H7 (cell line): ENCODE results near the gene CTNNA3. TPM values are rescaled to one million over a fixed set of nuclear protein-coding genes. Genes with fewer than 3 reads are reported as not detected.

Source experiments
- DNase-seq: peaks from one replicate; pipeline ENCODE4 v3.0.0; 2012
- H3K27me3 ChIP-seq: 2 replicates; pipeline ENCODE4 v1.6.0; 2011; ENCODE audit warnings: mild to moderate bottlenecking, low read length; ENCODE audit not compliant: control insufficient read depth, insufficient read depth
- H3K36me3 ChIP-seq: replicated peaks from 2 replicates; pipeline ENCODE4 v1.5.1; 2011; ENCODE audit warnings: low read length; ENCODE audit not compliant: control insufficient read depth, insufficient read depth
- H3K4me3 ChIP-seq: 2 replicates; pipeline ENCODE4 v1.5.1; 2011; ENCODE audit warnings: low read depth, mild to moderate bottlenecking, control low read depth, low read length, moderate library complexity; ENCODE audit not compliant: insufficient read depth
- total RNA-seq: library from RNA; depleted of rRNA; stranded (reverse); fragments of >200 nt; shearing (Covaris generic); gene quantifications from 2 replicates; pipeline ENCODE4 v1.2.3, GENCODE V29; 2014

CTNNA3 gene
- total RNA-seq, 1 experiment from 2014 or later = 10.6 TPM

DNA sequence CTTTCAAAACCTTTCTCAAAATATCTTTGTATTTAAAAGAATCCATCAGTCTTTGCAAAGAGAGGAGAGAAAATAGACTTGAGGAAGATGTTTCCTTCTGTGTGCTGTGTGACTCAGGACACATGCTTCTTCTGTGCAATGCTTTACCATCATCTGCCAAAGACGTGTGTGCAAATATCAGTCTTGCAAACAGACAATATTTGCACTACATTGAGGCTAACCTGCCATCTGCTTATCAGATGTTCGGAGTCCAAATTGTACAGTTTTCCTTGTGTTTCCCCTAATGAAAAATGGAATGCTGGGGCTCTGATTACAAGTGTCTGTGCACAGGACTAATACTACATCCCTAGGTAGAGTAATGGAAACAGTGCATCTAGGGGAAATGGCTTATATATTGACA lies 1123.3 kb downstream of the CTNNA3 start:
- H3K4me3 ChIP-seq = no peak overlapping the region
- no peaks in the 10 kb centered on the region for H3K36me3 ChIP-seq
- H3K27me3 ChIP-seq = no peaks in the 10 kb centered on the region
- no peak for DNase-seq

DNA sequence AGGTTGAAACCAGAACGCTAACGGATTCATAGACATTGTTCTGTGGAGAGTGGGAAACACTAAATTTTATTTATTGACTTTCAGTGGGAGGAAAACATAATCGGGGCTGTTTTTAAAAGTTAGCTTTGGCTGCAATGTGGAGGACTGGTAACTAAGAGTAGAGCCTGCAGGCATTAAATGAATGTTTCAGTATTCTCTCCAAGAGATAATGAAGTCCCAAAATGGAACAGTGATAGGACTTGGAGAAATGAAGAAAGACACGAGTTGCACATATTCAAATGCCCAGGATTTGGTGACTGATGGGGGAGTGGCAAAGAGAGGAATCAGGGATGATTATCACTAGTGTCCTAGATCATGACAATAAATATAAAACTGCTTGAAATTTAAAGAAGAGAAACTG lies 1130.0 kb downstream of the CTNNA3 start:
- no peak for DNase-seq
- H3K36me3 ChIP-seq = no peaks in the 10 kb centered on the region
- H3K27me3 ChIP-seq = no peaks in the 10 kb centered on the region
- no peak overlapping the region for H3K4me3 ChIP-seq

DNA sequence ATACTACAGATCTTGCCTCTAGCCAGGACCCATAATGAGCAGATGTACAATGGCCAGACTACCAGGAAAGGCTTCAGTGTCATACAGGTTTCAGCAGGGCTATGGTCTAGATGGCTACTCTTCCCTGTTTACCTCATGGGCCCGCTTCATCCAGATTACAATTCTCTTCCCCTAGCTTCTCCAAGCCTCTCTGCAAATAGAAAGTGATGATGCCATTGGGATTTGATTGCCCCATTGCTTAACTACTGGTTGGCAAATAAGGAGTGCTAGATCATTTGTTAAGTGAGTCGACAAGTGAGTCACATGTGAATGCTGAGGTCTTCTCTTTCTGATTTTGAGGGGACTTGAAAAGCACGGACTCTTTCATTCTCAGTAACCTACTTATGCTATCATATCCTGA lies 1131.7 kb downstream of the CTNNA3 start:
- no peaks in the 10 kb centered on the region for H3K27me3 ChIP-seq
- H3K36me3 ChIP-seq = no peaks in the 10 kb centered on the region
- no peak overlapping the region for H3K4me3 ChIP-seq
- no peak for DNase-seq

DNA sequence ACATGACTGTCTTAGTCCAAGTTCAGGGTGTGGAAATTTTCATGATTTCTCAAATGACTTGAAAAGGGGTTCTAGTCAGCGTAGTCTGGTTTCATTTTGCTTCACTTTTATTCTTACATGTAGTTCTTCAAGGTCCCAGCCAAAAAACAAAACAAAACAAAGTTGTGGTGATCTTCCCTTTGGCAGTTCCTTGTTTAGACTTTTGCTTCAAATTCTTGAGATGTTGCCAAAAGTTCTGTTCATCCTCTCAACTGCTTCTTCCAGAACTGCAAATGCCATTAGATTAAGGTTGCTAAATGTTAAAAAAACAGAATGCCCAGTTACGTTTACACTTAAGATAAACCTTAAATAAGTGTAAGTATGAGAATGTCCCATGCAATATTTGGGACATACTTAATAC lies 1140.9 kb downstream of the CTNNA3 start:
- Histone ChIP-seq H3K36me3 (no peaks in the 10 kb centered on the region), H3K4me3 (no peak overlapping the region), H3K27me3 (no peaks in the 10 kb centered on the region)
- no peak for DNase-seq

DNA sequence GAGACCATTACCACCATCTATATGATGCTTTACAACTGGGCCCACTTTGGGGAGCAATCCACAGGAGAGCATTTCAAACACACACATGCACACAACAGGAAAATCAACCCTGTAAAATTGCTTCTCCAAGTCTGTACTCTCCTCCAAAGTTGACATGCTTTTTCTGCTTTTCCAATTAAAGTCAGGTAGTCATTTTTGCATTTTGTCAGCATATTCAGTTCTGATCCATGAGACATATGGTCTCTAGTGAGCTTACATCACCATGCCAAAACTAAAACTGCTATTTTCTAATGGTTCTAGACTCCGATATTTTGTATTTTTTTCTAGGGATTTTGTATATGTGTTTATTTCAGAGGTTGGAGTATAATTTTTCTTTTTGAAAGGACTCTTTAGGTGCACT lies 1143.7 kb downstream of the CTNNA3 start:
- Histone ChIP-seq H3K36me3 (no peaks in the 10 kb centered on the region), H3K27me3 (no peaks in the 10 kb centered on the region), H3K4me3 (no peak overlapping the region)
- no peak for DNase-seq

DNA sequence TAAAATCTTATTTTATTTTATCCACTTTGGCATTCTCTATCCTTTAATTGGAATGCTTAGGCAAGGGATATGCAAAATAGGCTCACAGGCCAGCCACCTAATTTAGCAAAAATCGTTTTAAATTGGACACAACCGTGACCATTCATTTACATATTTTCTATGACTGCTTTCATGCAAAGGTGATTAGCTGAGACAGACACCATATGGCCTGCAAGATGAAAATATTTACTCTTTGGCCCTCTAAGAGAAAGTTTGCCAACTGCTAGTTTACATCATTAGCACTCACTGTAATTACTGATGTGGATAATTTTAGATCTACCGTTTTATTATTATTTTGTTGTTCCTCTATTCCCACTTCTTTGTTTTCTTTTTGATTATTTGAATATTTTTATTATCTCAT lies 1145.6 kb downstream of the CTNNA3 start:
- H3K27me3 ChIP-seq = no peaks in the 10 kb centered on the region
- no peaks in the 10 kb centered on the region for H3K36me3 ChIP-seq
- H3K4me3 ChIP-seq = no peak overlapping the region
- DNase-seq = no peak

DNA sequence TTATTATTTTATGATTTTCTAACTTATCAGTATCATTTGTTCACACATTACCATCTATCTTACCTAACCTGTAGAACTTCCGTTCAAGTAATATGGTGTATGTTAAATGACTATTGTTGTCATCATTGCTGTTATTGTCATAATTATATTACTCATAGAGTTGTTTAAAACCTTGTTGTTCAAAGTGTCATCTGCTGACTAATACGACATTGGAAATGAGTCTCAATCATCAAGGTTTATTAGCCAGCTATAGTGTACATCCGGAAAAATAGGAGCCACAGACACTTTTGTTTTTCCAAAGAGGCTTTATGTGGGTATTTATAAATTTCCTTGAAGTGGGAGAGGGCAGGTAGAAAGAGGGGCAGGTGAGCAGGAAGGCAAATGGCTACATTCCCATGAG lies 1157.1 kb downstream of the CTNNA3 start:
- H3K4me3 ChIP-seq = no peak overlapping the region
- DNase-seq = no peak
- H3K36me3 ChIP-seq = no peaks in the 10 kb centered on the region
- H3K27me3 ChIP-seq = no peaks in the 10 kb centered on the region

DNA sequence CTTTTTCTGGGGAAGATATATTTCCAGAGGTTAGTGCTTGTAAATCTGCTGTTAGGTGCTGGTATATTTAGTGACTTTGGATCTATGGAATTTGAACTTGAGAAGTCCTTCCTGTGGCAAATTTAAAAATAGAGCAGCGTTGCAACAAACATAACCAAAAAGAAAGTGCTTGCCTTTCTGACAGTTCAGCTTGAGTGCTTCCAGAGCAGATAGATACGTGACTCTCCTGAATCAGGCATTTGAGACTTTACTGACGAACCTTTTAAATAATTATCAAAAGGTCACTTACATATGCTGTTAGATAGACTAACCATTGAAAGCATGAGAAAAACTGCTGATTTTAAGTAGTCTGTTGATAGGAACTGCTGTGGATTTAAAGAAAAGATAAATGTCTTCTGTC lies 1157.6 kb downstream of the CTNNA3 start:
- Histone ChIP-seq H3K36me3 (no peaks in the 10 kb centered on the region), H3K4me3 (no peak overlapping the region), H3K27me3 (no peaks in the 10 kb centered on the region)
- no peak for DNase-seq

DNA sequence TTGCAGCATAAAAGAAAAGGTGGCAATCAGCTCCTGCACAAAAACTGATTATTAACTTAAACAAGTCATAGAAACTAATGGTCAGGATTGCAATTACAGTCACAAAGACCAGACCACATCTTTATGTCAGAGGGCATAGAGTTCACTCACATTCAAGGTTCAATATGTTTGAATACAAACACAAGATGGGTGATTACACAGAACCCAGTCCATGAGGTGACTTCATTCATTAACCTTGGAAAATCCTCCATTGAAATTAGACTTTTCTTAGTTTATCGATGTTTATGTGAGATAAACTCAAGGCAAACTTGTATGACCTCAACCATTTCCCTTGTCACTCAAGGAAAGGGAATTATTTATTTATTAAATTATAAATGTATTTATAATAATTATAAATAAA lies 1158.8 kb downstream of the CTNNA3 start:
- H3K27me3 ChIP-seq = no peaks in the 10 kb centered on the region
- no peak for DNase-seq
- no peaks in the 10 kb centered on the region for H3K36me3 ChIP-seq
- H3K4me3 ChIP-seq = no peak overlapping the region

DNA sequence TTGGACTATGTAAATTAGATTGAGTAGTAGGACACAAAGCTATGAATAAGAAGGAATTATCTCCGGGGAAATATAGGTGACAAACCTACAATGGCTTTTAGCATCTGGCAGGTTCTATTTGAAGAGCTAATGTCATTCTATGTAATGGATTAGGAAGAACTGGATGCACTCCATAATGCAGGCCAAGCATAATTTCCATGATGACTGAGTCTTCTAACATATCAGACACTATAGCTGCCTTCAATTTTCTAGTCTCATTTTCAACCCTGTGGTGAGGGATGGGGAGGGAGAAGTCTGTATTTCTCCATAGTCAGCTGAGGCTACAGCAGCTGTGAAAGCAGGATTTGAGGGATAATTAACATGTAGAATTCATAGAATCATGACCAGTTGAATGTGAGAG lies 1160.6 kb downstream of the CTNNA3 start:
- DNase-seq = no peak
- Histone ChIP-seq H3K36me3 (no peaks in the 10 kb centered on the region), H3K4me3 (no peak overlapping the region)

DNA sequence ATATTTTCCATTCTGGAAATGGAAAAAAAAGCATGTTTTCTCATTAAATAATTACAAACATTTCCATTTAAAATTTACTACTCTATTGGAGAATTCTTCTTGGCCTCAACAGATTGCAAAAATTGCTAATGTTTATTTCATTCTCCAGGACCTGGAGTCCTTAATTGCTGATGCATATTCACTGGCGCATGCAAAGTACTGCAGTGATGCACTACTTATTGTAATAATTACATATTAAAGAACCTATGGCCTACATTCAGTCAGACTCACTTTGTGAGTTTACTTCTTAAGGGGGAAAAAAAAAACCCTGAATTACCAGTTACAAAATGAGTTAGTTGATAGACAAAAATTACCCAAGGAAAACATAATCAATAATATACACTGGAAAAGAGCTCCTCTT lies 1161.1 kb downstream of the CTNNA3 start:
- H3K36me3 ChIP-seq = no peaks in the 10 kb centered on the region
- no peak overlapping the region for H3K4me3 ChIP-seq
- no peak for DNase-seq
- no peaks in the 10 kb centered on the region for H3K27me3 ChIP-seq

More for the DNA sequence above, 1160.6 kb downstream of the CTNNA3 start:
- H3K27me3 ChIP-seq = no peaks in the 10 kb centered on the region

DNA sequence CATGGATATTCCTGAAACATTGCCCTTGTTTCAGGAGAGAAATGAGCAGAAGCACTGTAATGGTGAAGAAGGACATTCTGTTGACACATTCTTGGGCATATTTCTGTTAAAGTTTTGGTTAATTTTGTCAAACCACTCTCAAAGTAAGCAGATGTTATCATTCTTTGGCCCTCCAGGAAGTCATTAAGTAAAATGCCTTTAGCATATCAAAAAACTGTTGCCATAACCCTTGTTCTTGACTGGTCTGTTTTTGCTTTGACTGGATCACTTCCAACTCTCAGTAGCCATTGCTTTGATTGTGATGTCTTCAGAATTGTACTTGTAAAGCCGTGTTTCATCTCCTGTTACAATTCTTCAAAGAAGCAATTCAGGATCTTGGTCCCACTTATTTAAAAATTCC lies 1174.5 kb downstream of the CTNNA3 start:
- Histone ChIP-seq H3K36me3 (no peaks in the 10 kb centered on the region), H3K27me3 (no peaks in the 10 kb centered on the region), H3K4me3 (no peak overlapping the region)
- DNase-seq = no peak

DNA sequence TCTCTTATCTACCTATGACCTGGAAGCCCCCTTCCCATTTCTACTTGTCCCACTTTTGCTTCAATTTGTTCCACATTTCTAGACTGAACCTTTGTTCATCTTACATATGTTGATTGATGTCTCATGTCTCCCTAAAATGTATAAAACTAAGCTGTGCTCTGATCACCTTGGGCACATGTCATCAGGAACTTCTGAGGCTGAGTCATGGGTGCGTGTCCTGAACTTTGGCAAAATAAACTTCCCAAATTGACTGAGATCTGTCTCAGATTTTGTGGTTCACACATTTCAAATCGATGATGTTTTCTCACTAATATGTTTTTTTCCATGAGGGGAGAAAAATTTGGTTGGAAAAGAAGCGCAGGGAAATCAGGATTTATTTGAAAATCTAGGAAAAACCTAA lies 1176.4 kb downstream of the CTNNA3 start:
- DNase-seq = no peak
- H3K36me3 ChIP-seq = no peaks in the 10 kb centered on the region
- H3K4me3 ChIP-seq = no peak overlapping the region
- no peaks in the 10 kb centered on the region for H3K27me3 ChIP-seq

DNA sequence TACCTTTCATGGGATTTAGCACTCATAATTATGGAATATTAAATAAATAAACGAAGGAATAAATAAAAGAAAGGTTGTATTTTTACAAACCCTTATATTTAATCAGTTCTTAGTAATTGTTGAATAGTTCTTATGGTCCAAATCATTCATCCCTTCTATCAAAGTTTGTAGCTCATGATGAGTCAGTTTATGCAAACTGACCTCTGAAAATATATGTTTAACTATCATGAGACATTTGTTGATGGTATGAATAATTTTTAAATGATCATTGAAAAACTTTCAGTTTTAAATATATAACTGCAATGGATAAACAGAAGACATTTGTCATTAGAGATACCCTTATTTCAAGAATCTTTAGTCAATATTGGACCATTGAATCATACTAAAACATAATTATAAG lies 1181.3 kb downstream of the CTNNA3 start:
- Histone ChIP-seq H3K27me3 (no peaks in the 10 kb centered on the region), H3K4me3 (no peak overlapping the region), H3K36me3 (no peaks in the 10 kb centered on the region)
- DNase-seq = no peak

DNA sequence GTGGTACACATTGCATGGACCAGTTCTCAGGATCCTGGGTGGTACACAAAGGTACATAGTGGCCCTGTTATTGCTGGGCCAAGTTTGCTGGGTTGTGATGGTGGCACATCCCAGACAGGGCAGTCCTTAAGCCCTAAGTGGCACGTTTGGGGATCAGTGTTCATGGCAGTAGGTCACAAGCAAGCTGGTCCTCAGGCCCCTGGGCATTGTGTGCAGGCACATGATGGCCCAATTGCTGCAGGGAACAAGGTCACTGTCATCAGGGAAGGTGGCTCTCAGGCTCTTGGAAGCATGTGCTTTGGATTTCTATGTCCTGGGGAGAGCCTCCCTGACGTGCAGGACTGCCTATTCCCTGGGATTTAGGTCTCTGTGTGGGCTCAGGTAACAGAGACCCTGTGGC lies 1182.5 kb downstream of the CTNNA3 start:
- H3K36me3 ChIP-seq = no peaks in the 10 kb centered on the region
- no peak overlapping the region for H3K4me3 ChIP-seq
- H3K27me3 ChIP-seq = no peaks in the 10 kb centered on the region
- no peak for DNase-seq

DNA sequence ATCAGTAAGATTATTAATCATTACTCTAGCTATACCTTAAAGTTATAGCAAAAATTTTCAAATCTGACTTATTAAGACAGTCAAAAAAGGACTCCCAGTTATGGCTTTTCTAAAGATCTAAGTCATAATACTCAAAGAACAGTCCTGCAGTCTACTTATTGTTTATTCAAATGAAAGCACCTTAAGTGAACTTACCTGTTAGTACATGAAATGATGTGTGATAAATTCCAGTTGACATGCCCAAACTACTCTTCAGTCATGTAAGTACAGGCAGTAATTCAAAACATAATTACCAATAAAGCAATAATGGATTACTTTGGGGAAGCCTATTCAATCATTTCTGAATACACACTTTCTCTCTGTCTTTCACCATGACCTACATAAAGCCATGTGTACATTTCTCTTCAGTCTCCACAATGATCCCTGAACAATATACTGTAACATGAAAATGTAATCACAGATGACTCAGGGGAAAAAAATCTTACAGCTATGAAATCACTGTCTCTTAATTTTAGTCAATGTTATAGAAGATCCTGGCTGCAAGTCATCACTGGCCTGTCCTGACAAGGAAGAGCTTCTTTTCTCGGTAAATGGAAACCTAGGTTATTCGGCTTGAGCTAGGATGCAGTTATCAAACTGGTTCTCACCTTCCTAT lies 1190.9 kb downstream of the CTNNA3 start:
- Histone ChIP-seq H3K4me3 (no peak overlapping the region), H3K36me3 (no peaks in the 10 kb centered on the region), H3K27me3 (no peaks in the 10 kb centered on the region)
- no peak for DNase-seq
